GM18858 (cell line): Measurements from ENCODE around the gene CLN3.
"Not testable (repeated sequence)": the region's sequence is repeated elsewhere in the genome, so short reads cannot be mapped to it uniquely, and the experiment has no call there.

Experiments used
- ATAC-seq: cut with Tn5 transposase; IDR thresholded peaks from one replicate; pipeline ENCODE4 v1.9.1; 2021; ENCODE audit not compliant: unreplicated experiment

Gene CLN3

GRCh38 chr16:28491970-28492474 is at the start of gene CLN3:
Gene CLN3, minus strand, starts transcription at chr16:28492074. Its CDS starts 315 bp downstream, at chr16:28491759.
- ATAC-seq, result peak; percentile 47

DNA sequence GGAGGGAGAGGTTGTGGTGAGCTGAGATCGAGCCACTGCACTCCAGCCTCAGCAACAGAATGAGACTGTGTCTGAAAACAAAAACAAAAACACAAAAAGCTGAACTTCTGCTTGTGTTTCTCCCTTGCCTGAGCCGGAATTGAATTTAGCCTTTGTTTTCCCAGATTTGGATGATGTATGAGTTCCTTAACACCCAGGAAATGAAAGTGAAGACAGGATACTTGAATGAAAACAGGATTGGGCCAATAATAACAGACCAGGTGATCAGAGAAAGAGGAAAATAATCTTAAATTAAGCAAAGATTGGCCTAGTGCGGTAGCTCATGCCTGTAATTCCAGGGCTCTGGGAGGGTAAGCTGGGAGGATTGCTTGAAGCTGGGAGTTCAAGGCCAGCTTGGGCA is 48.5 kb upstream of the CLN3 start:
- ATAC-seq, result no peak

DNA sequence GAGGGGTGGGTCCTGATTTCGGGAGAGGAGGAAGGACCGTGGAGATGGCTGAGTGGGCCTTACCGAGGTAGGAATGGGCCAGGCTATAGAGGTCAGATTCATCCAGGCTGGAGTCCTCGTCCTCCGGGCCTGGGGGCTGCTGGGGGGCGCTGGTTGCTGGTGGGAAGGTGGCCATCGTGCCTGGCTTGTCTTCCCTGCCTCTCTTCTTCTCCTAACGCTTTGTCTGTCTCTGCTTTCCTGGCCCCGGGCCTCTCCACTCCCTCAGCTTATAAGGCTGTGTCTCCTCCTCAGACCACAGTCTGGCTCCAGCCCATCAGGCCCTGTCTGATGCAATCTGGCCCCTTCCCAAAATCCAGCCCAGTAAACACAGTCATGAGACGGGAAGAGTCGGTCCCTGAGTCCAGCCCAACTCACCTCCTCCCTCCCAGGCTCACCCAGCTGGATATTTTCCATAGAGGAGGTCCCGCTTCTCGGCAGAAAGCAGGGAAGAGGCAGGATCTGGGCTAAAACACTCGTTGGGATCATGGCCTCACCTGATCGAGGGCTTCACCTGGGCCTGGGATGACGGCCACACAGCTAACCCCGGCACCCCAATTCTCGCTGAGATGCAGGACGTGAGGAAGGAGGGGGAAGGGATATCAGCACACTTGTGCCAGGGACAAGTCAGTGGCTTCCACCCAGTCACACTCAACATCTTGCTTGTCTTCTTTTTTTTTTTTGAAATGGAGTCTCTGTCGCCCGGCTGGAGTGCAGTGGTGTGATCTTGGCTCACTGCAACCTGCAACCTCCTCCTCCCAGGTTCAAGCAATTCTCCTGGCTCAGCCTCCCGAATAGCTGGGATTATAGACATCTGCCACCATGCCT is 47.1 kb upstream of the CLN3 start, which contains the start of gene NUPR1:
Gene NUPR1 (minus strand): TSS at position 242 of the 864 bp plus-strand sequence. CDS start 67 bp downstream, at position 175.
- no peak for ATAC-seq

DNA sequence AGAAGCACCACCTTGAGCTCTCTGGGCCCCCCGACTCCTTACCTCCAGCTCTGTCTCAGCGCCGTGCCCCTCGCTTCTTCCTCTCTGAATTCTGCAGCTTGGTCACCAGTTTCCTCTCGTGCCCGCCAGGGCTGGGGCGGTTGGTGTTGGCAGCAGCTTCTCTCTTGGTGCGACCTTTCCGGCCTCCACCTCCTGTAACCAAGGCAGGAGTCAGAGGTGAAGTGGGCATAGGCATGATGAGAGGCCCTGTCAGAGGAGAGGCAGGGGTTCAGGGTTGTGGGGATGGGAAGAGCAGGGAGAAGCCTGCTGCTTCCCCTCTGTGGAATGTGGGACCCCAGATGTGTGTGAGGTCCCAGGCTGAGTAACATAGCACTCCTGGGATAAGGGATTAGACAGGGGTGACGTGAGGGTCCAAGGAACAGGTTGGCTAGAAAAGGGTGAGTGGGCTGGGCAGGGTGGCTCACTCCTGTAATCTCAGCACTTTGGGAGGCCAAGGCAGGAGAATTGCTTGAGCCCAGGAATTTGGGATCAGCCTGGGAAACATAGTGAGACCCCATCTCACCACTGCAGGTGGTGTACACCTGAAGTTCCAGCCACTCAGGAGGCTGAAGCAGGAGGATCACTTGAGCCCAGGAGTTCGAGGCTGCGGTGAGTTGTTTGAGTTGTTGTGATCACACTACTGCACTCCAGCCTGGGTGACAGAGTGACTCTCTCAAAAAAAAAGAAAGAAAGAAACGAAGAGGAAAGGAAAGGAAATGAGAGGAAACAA is 46.3 kb upstream of the CLN3 start:
- ATAC-seq, result no peak

GRCh38 chr16:28537076-28537475 is 45.2 kb upstream of the CLN3 start:
- no peak for ATAC-seq

- ATAC-seq, result no peak
Observed at GRCh38 chr16:28534542-28535373, 42.9 kb upstream of the CLN3 start.

DNA sequence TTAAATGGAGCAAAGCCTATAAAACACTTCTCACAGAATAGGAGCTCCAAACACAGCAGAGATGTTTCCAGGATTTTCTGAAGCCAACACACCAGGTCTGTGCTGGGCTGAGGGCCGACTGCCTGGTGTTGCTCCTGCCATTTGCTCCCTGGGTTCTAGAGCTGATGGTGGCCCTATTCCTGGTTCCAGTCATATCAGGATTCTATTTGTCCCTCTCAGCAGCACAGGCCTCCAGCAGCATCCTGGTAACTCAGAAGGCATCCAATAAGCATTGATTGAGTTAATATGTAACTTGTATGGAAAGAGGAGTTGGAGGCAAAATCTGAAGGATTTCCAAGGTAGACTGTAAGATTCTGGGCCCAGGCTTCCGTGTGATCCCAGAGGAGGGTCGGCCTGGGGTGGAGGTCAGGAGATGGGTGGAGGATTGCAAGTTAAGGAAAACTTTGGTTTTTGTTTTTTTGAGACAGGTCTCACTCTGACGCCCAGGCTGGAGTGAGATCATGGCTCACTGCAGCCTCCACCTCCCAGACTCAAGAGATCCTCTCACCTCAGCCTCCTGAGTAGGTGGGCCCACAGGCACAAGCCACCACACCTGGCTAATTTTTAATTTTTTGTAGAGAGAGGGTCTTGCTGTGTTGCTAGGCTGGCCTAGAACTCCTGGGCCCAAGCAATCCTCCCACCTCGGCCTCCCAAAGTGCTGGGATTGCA is 41.2 kb upstream of the CLN3 start:
- ATAC-seq, result no peak

- no peak for ATAC-seq
Observed at GRCh38 chr16:28531777-28532744, 40.2 kb upstream of the CLN3 start.

GRCh38 chr16:28529124-28529523 is 37.2 kb upstream of the CLN3 start:
- ATAC-seq, result no peak

- ATAC-seq, result no peak
Observed at GRCh38 chr16:28528463-28528867, 36.6 kb upstream of the CLN3 start.

- no peak for ATAC-seq
Observed at GRCh38 chr16:28527985-28528384, 36.1 kb upstream of the CLN3 start.

DNA sequence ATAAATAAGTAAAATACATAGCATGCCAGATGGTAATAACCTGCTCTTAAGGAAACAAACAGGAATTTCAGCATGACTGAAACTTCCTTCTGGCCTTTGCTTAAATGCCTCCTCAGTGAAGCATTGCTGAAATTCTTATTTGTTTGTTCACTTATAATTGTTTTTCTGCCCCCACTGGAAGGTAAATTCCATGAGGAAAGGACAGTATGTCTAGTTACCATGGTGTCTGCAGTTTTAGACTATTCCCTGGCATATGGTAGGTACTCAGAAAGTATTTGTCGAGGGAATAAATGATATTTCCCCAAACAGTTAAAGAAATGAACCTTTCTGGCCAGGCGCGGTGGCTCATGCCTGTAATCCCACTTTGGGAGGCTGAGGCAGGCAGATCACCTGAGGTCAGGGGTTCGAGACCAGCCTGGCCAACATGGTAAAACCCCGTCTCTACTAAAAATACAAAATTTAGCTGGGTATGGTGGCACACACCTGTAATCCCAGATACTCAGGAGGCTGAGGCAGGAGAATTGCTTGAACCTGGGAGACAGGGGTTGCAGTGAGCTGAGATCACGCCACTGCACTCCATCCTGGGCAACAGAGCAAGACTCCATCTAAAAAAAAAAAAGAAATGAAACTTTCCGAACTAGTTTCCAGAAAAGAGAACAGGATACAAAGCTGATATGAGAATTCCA is 35.4 kb upstream of the CLN3 start:
- not testable (repeated sequence) for ATAC-seq

- ATAC-seq, result no peak
Observed at GRCh38 chr16:28526201-28527099, 34.6 kb upstream of the CLN3 start.

DNA sequence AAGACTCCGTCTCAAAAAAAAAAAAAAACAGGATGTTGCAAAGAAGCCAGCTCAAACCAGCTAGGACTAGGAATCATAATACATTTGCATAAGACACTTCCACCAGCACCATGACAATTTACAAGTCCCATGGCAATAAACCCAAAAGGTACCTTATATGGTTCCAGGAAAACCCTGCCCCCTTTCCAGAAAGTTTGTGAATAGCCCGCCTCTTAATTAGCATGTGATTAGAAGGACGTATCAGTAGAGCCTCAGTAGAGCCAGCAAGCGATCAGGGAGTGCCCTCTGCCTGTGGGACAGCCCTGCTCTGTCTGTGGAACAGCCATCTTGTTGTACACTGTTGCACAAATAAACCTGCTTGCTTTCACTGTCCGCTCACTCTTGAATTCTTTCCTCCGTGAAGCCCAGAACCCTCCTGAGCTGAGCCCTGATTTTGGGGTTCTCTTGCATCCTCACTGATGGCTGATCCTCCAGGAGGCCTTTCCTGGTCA is 32.9 kb upstream of the CLN3 start:
- no peak for ATAC-seq

DNA sequence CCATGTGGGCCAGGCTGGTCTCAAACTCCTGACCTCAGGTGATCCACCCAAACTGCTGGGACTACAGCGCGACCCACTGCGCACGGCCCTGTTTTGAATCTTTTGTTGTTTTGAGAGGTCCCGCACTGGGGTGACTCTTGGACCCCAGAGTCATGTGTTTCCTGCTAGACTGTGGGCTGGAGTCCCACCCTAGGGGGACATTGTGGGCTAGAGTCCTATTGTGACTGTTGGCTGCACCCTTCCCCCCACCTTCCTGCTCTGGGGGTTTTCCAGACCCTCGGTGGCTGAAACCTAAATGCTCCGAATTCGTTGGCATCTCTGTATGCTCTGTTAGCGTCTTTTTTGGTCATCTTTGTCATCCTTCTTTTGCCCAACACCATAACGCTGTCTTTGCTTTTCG is 30.9 kb upstream of the CLN3 start:
- no peak for ATAC-seq

- no peak for ATAC-seq
Observed at GRCh38 chr16:28521436-28521835, 29.6 kb upstream of the CLN3 start.

DNA sequence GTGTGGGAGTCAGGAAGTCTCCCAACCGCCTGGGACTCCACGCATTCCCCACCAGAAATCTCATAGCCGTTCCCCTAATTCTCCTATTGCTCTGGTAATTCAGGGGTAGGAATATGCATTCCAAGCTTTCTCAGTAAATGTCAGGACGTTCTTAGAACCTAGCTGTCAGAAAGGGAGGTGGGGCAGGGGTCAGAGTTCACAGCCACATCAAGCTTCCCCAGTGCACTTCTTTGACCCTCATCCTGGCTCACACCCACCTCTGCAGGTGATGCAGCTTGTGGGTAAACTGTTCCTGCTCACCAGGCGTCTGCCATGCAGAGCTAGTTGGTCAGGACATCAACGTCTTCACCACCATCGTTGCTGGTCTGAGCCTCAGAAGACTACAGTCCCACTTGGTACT is 28.8 kb upstream of the CLN3 start:
- ATAC-seq, result no peak
